ENCODE results near the gene PAPSS2.
A peak's percentile ranks its signal among the peaks of the same experiment; 100 is the strongest.
"Not testable (repeated sequence)": the region's sequence is repeated elsewhere in the genome, so short reads cannot be mapped to it uniquely, and the experiment has no call there.

The PAPSS2 gene

DNA sequence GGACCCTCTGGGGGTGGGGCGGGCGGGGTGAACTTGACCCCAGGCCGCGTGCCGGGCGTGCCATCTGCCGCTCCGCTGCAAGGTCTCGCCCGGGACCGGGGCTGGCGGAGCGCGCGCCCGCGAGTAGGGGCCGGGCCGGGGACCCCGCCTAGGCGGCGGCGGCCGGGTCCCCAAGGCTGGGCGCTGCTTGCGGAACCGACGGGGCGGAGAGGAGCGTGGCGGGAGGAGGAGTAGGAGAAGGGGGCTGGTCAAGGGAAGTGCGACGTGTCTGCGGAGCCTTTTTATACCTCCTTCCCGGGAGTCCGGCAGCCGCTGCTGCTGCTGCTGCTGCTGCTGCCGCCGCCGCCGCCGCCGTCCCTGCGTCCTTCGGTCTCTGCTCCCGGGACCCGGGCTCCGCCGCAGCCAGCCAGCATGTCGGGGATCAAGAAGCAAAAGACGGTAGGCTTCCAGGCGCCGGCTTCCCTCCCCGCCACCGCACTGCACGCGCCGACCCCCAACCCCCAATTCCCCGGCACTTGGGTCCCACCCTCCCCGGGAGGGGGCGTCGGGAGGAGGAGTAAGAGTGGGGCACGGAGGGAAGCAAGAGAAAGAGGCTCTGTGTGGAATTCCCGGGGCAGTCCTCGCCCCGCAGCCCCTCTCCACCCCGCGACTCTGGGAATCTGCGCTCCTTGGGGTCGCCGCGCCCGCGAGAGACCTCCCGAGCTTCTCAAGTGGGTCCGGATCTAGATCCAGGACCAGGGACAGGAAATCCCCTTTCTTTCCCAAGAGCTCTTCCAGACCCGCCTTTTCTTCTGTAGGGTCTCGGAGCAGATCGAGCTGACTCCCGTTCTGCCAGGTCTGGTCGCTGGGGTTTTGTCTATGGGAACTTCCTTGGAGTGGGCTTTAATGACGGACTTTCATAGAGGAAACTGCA is at the start of gene PAPSS2:
PAPSS2 (plus strand) TSS at position 308 of the 913 bp plus-strand sequence; CDS start at position 412, 104 bp downstream.
- peak in 1 of 2 donors; percentile 16 for DNase-seq (ENCODE audit: low read depth in 2 of 2)

DNA sequence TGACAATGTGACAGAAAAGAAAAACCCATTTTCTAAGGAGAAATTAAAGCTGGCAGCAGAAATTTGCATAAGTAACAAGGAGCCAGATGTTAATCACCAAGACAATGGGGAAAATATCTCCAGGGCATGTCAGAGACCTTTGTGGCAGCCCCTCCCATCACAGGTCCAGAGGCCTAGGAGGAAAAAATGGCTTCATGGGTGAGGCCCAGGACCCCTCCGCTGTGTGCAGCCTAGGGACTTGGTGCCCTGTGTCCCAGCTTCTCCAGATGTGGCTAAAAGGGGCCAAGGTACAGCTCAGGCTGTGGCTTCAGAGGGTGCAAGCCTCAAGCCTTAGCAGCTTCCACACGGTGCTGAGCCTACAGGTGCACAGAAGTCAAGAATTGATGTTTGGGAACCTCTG is 48.3 kb upstream of the PAPSS2 start:
- DNase-seq (ENCODE audit: low read depth in 2 of 2): not testable (repeated sequence)

DNA sequence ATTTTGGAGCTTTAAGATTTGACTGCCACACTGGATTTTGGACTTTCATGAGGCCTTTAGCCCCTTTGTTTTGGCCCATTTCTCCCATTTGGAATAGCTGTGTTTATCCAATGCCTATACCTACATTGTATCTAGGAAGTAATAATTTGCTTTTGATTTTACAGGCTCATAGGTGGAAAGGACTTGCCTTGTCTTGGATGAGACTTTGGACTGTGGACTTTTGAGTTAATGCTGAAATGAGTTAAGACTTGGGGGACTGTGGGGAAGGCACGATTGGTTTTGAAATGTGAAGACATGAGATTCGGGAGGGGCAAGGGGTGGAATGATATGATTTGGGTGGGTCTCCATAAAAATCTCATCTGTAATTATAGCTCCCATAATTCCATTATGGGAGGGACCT is 47.6 kb upstream of the PAPSS2 start:
- DNase-seq (ENCODE audit: low read depth in 2 of 2): no peak

DNA sequence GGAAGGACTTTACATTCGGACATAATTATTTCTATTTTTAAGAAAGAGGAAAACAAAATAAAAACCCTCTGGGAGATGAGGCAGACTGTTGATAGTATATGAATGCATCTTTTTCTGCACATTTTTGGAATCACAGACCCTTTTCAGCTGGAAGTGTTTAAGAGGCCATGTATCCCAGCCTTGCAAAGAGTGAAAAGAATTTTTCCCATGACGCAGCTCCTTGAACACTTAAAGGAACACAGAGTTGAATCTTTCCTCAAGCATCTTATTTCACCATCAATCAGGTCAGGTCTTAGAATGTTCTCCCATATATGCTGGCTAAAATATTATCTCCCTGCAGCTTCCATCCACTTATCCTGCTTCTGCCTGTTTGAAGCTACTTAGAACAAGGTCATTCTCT is 45.9 kb upstream of the PAPSS2 start:
- no peak for DNase-seq (ENCODE audit: low read depth in 2 of 2)

DNA sequence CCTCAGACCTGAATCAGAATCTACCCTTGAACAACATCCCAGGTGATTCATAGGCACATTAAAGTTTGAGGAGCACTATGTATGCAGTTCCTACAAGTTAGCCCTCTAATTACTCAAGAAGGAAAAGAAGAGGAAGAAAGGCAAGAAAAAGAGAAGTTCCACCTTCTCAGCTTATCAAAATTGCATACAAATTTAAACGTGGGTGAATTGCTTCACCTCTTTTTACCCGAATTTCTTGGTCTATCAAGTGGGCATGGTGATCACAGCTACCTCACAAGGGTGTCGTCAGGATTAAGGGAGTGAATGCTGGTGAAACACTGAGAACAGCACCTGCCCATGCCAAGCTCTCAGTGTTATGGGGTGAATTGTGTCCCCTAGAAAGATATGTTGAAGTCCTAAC is 43.8 kb upstream of the PAPSS2 start:
- DNase-seq (ENCODE audit: low read depth in 2 of 2): no peak

DNA sequence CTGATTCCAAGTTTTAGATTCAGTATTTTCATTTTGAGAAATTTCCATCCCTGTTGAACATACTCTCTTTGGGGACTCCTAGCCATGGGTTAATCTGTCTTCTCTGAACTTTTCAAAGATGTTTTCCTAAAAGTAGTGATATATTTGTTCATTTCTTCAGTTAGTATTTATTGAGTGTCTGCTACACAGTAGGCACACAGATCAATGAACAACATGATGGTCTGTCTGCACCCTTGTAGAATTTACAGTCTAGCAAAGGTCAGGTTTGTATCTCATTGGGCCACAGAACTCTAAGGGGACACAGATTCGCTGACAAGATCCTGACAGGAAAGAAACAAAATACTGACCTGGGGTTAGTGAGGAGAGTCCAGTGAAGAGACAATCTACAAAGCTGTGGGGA is 42.2 kb upstream of the PAPSS2 start:
- no peak for DNase-seq (ENCODE audit: low read depth in 2 of 2)

DNA sequence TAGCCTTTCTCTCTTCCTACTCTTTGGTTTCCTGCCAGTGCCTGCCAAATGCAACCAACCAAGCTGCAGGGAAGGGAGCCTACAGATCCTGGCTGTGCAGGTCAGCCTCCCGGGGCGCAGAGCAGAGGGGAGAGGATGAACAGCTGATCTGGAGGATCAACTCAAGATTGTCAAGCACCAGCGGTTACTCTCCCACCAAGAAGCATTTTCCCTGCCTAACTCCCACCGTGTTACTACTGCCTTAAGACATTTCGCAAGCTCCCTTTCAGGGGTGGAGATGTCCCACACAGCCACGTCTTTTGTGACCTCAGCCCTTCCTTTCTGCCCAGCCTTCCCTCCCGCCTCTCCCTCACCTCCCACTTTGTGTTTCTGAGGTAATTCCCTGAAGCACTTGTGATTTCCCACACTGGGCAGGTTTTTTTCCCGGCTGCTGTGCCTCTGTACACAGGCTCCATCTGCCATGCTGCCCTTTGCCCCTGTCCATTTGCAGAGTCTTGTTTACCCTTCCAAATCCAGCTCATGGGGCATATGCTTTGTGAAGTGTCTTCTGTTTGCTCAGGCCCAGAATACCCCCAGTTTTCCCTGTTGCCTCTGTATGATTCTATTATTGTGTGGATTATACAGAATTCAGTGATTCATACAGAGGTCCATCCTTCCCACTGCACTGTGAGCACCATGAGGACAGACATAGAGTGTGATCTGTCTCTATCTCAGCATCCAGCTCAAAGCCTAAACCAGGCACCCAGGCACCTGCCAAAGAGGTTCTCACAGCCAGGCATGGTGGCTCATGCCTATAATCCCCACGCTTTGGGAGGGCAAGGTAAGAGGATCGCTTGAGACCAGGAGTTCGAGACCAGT is 40.9 kb upstream of the PAPSS2 start:
- no peak for DNase-seq (ENCODE audit: low read depth in 2 of 2)

DNA sequence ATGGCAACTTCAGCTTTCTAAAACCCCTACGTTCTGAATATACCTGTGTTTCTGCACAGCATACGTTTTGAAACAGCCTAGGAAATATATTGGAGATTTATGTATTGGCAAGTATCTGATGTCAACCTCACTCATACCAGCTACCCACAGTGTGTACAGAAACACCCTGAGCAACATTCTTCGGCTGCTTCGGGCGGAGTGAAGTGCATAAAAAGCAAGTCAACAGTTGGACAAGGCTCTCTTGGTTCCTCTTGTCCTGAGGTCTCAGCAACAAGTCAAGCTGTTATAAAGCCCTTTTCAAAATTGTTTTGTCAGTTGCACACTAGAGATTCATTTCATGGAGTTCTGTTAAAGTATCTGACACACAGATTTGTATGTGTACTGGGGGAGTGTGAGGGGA is 40.0 kb upstream of the PAPSS2 start:
- DNase-seq (ENCODE audit: low read depth in 2 of 2): no peak

DNA sequence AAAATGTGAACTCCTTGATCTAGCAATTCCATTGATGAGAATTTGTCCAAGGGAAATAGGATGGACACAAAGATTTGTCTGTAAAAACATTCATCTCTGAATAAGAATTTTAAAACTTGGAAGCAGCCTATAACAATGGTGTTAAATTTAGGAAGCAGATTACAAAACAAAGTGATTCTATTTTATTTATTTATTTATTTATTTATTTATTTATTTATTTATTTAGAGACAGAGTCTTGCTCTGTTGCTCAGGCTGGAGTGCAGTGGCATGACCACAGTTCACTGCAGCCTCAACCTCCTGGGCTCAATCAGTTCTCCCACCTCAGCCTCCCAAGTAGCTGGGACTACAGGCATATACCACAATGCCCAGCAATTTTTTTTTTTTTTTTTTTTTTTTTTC is 38.2 kb upstream of the PAPSS2 start:
- DNase-seq (ENCODE audit: low read depth in 2 of 2): not testable (repeated sequence)

DNA sequence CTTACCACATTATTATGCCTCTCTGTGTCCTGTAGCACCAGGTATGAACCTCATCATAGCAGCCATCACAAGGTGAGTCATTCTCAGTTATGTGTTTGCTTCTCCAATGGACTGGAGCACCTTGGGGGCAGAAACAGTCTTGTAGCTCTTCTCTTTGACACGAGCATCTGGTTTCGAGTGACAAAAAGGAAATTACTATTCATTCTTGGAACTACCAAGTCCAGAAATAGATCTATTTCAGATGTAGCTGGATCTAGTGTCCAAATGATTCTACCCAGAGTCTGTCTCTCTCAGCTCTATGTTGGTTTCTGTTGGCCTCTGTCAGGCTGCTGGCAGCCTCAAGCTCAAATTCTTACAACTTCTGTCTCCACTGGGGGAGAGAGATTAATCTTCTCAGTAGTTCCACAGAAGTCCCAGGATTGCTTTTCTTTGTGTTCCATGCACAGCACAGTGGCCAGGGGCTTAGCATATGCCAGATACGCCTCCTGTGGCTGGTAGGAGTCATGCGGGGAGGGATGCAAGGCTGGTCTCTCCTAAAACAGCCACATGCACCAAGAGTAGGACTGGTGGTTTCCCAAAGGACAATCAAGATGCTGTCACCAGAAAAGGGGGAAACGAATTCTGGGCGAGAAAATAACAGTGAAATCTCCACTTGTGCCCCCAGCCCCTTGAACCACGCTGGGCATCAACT is 37.2 kb upstream of the PAPSS2 start:
- no peak for DNase-seq (ENCODE audit: low read depth in 2 of 2)

DNA sequence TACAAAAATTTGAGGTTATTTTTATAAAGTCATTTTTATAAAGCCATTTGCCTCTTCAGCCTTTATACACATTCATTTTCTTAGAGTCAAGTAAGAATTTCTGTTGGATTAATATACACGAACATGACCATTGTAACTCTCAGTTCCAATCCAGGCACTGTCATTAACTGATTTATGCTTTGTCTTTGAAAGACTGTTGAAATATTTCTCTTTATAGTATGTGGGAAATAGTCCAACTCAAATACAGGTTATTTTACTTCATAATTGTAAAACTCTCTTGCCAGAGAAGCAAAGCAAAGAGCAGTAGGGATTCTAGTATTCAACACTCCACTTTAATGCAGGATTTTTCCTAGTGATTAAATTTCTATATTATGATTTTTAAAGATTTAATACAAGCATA is 36.5 kb upstream of the PAPSS2 start:
- no peak for DNase-seq (ENCODE audit: low read depth in 2 of 2)

DNA sequence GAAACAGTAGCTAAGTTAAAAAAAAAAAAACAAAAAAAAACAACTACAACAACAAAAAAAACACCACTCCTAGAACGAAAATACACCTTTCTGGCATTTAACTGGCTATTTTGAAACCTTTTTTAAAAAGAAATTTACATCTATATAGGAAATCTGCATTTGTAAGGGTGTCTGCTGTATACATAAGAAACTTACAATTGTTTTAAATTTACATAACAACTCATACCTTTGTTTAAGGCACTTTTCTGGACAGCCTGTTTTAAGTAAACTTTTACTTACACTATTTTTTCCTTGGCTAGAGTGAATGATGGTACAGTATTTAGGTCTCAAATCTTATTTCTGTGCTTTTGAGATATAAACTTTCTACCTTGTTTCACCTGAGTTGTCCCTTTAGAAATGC is 34.0 kb upstream of the PAPSS2 start:
- no peak for DNase-seq (ENCODE audit: low read depth in 2 of 2)

DNA sequence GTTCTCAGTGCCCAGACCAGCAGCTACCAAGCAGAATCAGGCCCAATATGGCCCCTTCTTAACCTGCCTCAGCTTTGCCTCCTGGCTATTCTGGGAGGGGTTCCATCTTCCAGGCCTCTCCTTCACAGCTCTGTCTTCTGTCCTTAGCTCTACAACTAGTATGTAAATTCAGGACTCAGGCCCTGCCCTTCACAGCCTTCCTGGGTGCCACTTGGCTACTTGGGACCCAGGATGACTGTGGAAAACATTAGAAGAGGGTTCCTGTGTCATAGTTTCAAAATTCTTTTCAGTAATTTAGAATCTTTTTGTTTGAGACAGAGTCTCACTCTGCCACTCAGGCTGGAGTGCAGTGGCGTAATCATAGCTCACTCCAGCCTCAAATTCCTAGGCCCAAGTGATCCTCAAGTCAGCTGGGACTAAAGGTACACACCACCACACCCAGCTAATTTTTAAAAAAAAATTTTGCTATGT is 33.2 kb upstream of the PAPSS2 start:
- no peak for DNase-seq (ENCODE audit: low read depth in 2 of 2)

DNA sequence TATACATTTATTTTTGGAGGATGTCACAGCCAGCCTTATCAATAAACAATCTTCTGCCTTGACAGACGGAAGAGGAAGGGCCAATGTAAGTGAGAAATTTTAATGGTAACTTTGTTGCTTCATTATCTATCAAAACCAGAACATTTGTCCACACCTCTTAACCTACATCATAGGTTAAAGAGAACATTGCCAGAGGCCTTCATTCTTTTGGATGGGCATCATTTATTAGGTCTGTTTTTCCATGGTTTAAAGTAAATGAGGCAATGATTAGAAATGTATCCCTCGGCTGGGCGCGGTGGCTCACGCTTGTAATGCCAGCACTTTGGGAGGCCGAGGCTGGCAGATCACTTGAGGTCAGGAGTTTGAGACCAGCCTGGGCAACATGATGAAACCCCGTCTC is 29.5 kb upstream of the PAPSS2 start:
- no peak for DNase-seq (ENCODE audit: low read depth in 2 of 2)

DNA sequence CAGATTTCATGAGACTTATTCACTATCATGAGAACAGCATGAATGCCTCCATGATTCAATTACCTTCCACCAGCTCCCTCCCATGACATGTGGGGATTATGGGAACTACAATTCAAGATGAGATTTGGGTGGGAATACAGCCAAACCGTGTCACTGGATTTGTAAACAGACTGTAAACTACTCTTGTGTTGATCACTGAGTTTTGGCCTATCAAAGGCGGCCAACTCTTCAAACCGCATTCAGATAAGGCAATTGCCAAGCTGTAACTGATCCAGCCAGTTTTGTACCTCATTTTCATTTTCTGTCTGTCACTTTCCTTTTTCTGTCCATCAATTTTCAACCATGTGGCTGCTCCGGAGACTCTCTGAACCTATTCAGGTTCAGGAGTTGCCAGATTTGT is 27.2 kb upstream of the PAPSS2 start:
- no peak for DNase-seq (ENCODE audit: low read depth in 2 of 2)

DNA sequence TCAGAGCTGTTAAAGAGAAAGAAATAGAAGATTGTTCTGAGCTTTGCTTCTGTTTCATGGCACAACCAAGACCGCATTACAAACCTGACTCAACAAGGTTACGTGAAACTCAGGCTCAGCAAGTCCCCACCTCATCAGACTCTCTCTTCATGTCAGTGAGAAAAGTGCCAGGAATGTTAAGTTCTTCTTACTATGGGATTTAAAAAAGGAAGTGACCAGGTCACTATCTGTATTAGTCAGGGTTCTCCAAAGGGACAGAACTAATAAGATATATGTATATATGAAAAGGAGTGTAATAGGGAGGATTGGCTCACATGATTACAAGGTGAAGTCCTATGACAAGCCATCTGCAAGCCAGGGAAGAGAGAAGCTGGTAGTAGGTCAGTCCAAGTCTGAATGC is 25.4 kb upstream of the PAPSS2 start:
- DNase-seq (ENCODE audit: low read depth in 2 of 2): no peak

DNA sequence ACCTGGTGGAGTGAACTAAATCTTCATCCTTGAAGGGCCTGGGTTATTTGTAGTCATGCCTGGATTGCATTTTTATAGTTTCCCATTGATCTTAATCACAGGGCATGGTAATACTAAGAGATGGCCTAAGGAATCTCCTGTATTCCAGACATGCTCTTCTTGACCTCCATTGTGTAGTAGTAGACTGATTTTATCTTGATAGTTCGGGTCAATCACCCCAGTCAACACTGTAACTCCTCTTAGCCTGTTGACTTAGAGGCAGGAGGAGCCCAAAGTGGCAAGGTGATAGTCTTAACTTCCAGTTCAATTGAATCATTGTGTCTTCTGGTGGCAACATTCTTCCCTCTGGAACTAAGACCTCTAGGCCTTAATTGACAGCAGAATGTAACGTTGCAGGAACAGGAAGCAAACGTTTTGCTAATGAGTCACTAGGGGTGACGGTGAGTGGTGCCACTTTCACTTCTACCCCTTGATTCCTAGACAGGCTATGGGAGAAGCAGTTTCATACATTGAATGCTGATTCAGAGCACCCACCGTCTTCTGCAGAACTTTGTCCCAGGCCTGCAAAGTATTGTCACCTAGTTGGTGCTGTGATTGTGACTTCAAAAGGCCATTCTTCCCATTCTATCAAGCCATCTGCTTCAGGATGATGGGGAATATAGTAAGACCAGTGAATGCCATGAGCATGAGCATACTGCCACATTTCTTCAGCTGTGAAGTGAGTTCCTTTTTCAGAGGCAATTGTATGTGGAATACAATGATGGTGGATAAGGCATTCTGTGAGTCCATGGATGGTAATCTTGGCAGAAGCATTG is 24.0 kb upstream of the PAPSS2 start:
- DNase-seq (ENCODE audit: low read depth in 2 of 2): no peak

DNA sequence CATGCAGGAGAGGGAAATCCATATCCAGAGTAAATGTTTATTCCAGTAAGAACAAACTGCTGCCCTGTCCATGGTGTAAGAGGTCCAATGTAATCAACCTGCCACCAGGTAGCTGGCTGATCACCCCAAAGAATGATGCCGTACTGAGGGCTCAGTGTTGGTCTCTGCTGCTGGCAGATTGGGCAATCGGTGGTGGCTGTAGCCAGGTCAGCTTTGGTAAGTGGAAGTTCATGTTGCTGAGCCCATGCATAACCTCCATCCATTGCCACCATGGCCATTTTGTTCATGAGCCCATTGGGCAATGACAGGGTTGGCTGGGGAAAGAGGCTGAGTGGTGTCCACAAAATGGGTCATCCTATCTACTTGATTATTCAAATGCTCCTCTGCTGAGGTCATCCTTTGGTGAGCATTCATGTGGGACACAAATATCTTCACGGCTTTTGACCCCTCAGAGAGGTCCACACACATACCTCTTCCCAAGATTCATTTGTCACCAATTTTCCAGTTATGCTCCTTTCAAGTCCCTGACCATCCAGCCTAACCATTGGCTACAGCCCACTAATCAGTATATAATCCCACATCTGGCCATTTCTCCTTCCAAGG is 23.3 kb upstream of the PAPSS2 start:
- no peak for DNase-seq (ENCODE audit: low read depth in 2 of 2)

DNA sequence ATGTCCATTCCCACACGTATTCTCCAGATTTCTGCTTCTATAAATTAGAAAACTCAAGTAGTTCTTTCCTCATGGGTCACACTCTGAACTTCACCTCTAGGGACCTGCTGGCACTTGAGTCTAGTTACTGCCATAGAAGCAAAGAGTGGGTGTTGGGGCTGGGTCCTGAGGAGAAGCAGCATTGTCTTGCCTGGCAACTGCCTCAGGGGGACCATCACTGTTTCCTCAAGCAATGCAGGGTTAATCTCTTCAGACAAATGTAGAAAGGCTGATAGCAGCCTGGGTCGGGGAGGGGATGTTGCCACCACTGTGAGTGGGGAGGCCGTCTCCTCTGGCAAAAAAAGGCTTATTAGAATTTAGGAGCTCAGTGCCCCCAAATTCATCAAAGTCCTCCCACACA is 20.2 kb upstream of the PAPSS2 start:
- no peak for DNase-seq (ENCODE audit: low read depth in 2 of 2)

DNA sequence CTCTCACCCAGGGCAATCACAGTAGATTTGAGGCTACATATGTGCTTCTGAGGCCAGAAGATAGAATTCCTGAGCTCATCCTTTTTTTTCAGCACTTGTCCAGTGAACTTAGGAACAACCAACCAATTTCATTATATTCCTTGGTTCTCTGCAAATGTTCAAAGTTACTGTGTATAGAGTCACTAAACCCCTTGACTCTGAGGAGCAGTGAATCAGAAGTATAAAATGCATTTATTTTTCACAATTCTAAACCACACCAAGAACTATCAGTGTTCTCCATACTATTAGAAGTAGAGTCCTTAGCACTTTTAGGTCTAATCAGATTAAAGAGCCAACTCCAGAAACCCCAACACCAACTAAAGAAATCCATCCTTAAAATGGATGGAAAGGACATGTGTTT is 19.6 kb upstream of the PAPSS2 start:
- DNase-seq (ENCODE audit: low read depth in 2 of 2): no peak

DNA sequence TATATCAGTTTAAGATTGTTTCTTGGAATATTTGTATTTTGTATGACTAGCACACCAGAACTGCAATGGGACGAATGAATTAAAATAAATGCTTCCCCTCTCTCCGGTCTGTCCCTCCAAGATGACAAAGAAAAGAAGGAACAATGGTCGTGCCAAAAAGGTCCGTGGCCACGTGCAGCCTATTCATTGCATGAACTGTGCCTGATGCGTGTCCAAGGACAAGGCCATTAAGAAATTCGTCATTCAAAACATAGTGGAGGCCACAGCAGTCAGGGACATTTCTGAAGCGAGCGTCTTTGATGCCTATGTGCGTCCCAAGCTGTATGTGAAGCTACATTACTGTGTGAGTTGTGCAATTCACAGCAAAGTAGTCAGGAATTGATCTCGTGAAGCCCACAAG is 17.2 kb upstream of the PAPSS2 start:
- DNase-seq (ENCODE audit: low read depth in 2 of 2): no peak
